Erythroblast (primary cell): ENCODE results near the gene CCL1.

Source experiments
- GATA1 ChIP-seq: IDR thresholded peaks from 2 replicates; pipeline ENCODE4 v1.6.1; 2011; ENCODE audit warnings: low read depth, mild to moderate bottlenecking, control low read depth, low read length, moderate library complexity
- POLR2A ChIP-seq: IDR thresholded peaks from 2 replicates; pipeline ENCODE4 v1.6.1; 2011; ENCODE audit warnings: mild to moderate bottlenecking, low read length

DNA sequence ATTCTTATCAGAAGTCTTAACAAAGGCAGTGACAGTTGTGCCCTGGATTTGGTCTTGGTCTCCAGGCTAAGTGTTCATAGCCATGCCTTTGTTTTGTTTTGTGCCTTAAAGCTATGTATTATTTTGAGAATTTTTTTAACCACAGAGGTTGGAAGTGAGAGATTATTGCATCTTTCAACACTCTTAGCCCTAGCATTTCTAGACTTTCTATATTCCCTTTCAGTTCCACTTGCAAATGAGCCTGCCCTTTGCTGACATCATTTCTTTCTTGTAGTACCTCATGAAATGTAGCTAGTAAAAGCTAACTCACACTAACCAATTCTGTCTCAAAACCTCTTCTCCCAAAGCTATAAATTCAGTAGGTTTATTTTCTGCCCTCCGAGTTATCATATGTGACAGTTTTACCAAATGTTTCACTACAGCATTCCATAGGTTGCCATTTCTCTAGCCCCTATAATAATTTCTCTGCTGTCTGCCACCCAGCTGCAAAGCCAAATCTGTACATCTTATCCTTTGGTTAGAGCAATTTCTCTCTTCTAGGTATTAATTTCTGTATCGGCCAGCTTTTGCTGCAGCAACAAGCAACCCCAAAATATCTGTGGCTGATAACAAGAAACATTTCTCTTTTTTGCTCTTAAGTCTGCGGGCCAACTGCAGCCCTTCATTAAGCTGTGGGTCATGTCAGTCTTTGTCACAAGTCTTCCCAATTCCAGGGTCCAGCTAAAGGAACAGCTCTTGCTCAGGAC, 14.2 kb upstream of the CCL1 start:
- TF ChIP-seq POLR2A (no peak), GATA1 (no peak)
